GM12892 (cell line): ENCODE measurements around the gene WNT11.

Experiments used
- DNase-seq: peaks from one replicate; pipeline ENCODE4 v3.0.0; 2011; ENCODE audit not compliant: insufficient read length
- FAIRE-seq: peaks from 2 replicates; lab custom pipeline; 2011; peaks lifted over from hg19 to GRCh38; lab: Jason Lieb, UNC
- POLR2A ChIP-seq: IDR thresholded peaks from 2 replicates; pipeline ENCODE4 v1.6.1; 2011; ENCODE audit warnings: low read depth, low read length, control low read depth
- POLR2AphosphoS5 ChIP-seq: IDR thresholded peaks from 2 replicates; pipeline ENCODE4 v1.6.1; 2011; ENCODE audit warnings: low read depth, low read length, control low read depth
- TAF1 ChIP-seq: IDR thresholded peaks from 2 replicates; pipeline ENCODE4 v1.6.1; 2011; ENCODE audit warnings: low read depth, mild to moderate bottlenecking, control low read depth, low read length, borderline replicate concordance

The WNT11 gene

DNA sequence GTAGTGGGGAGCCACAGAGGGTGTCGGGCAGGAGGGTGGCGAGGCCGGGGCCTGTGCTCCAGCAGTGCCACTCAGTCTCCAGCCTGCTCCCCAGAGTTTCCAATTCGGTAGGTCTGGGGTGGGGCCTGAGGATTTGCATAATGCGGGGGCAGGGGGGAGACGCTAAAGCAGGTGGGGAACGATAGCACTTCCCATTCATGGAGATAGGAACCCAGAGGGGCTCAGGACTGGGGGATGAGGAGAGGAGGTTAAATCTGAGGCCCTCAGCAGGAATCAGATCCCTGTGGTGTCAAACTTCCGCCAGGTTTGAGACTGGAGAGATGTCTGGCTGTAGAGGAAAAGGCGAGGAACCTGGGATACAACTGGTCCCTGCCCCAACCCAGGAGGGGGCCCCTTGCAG is 29.8 kb downstream of the WNT11 start:
- TF ChIP-seq POLR2AphosphoS5 (no peak), TAF1 (no peak), POLR2A (no peak)
- DNase-seq (no peak), FAIRE-seq (no peak)

DNA sequence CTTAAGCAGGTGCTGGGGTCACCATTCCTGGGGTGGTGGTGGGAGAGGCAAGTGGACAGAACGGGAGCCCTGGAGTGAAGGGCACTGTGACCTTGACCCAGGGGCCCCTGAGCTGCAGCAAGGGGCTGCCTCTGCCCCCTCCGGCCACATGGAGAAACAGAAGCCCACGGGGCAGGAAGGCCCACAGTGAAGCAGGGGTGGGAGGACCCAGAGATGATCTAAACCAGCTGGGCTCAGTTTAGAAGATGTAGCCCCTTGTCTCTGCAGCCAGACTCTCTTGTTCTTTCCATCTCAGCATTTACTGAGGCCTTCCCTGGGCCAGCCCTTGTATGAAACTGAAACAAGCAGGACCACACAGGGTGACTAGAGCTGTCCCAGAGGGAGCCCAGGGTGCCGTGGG is 30.5 kb downstream of the WNT11 start:
- TF ChIP-seq TAF1 (no peak), POLR2A (no peak), POLR2AphosphoS5 (no peak)
- peak; percentile 58 for FAIRE-seq
- DNase-seq = no peak

DNA sequence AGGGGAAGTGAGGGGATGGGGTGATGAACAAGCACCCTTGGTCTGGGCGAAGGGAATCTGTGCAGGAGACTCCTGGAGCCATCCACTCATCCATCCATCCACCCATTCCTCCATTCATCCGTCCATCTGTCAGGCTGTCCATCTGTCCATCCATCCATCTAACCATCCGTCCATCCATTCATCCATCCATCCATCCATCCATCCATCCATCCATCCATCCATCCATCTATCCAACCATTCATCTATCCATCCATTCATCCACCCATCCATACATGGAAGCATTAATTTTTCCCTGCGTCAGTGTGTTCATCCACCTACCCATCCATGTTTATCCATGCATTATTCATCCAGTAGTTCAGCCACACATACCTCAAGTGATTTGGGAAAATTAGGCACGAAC is 32.0 kb downstream of the WNT11 start:
- TF ChIP-seq POLR2AphosphoS5 (no peak), POLR2A (no peak), TAF1 (no peak)
- DNase-seq (no peak), FAIRE-seq (no peak)

DNA sequence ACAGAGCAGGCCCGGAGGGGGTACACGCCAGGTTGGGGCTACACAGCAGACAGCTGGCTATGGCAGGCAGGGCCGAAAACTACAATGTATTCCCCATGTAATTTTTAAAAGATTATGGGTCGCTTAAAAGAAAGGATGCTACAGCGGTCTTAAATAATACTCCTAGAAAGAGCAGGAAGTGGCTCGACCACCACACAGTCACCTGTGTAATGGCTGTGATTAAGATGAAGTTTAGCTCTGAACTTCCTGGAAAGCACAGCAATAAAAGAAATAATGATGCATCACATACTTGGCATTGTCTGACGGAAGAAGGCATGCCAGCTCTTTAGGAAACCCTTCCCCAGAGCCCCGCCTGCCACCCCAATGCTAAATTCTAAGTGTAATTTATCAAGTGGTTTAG is 32.6 kb downstream of the WNT11 start:
- FAIRE-seq = no peak
- DNase-seq = no peak
- no peak for TF ChIP-seq POLR2AphosphoS5
- no peak for TF ChIP-seq TAF1
- no peak for TF ChIP-seq POLR2A

DNA sequence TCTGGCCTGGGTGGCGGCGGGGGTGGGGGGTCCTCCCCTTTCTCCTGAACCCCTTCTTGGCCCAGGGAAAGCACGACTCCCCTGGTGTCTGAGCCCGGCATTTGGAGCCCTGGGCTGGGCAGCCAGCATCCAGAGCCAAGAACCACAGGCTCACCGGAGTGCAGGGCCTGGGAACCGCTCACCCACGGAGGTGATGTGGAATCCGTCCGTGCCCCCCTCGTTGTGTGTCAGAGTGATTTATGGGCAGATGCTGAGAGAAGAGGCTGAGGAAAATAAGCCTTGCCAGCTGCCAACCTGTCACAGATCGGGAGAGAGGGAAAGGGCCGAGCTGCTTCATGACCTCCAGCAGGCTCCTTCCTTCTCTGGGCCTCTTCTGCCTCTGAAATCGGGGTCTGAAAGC is 33.7 kb downstream of the WNT11 start:
- TF ChIP-seq POLR2A (no peak), TAF1 (no peak), POLR2AphosphoS5 (no peak)
- no peak for DNase-seq
- FAIRE-seq = no peak

DNA sequence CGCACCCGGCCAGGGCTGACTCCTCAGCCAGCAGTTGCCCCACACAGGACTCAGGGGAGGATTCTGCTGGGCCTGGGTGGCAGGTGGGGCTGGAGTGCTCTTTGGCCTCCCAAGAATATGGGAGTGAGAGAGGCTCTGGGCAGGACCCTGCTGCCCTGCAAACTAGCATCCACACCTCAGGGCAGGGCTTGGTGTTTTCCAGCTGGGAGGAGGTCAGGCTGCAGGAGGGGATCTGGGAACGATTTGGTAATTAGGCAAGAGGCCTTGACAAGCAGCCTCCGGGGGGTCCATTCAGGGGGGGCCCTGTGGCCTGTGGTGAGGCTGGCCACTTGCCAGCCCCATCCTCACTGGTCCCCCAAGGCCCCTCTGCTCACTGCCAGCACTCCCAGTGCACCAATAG is 35.8 kb downstream of the WNT11 start:
- no peak for TF ChIP-seq POLR2A
- TF ChIP-seq TAF1 = no peak
- no peak for TF ChIP-seq POLR2AphosphoS5
- FAIRE-seq = no peak
- no peak for DNase-seq

DNA sequence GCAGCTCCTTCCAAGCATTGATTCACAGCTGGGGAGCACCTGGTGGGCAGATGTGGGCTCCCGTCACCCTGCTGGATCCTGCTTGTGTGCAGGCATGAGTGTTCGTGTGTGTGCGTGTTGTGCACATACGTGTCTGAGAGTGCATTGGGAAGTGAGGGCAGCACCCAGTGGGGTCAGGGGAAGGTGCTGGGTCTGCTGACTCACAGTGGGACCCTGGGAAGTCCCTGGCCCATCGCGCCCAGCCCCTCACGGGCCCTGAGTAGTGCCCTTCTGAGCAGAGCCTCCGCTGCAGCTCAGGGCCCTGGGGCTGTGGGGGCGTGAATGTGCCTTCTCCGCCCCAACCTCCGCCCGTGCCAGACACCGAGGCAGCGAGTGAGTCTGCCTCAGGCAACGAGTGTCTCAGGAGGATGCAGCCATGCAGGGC is 36.8 kb downstream of the WNT11 start:
- peak; percentile 55 for DNase-seq
- TF ChIP-seq POLR2A (no peak; the same call in 1 of the 2 replicates), POLR2AphosphoS5 (no peak; the same call in 1 of the 2 replicates), TAF1 (no peak)
- peak; percentile 94 for FAIRE-seq

DNA sequence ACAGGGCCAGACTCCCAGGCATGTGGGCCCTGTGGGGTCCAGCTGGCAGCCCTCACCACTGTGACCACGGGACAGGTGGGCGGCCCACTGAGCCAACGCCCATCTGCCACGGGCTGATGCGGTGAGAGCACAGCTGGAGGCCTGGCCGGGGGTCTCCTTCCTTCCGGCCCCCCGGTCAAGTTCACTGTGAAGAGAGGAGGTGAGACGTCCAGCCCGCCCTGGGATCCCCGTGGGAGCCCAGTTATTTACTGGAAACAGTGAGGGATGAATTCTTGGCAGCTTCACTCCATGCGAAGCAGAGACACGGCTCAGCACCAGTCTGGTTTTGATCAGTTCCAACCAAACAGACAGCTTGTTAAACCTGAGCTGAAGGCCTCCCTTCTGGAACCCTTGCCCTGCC is 38.7 kb downstream of the WNT11 start:
- FAIRE-seq = no peak
- TF ChIP-seq POLR2A (no peak), TAF1 (no peak), POLR2AphosphoS5 (no peak)
- DNase-seq = no peak

DNA sequence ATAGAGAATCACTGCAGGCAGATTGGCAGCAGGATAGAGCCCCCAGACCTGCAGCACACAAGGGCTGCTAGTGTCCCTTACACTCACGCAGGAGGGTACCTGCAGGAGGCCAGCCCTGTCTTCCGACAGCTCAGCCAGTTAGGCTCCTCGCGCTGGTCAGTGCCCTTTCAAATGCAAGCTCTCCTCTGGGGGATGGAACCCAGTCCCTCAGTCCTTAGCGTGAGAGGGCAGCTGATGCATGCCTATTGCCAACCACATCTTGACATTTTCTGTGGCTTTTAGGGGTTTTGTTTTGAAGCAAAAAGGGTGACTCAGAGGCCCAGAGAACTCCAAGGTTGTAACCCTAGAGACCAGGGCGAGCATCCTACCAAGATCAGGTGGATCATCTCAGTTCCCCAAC is 40.0 kb downstream of the WNT11 start:
- no peak for DNase-seq
- no peak for TF ChIP-seq TAF1

DNA sequence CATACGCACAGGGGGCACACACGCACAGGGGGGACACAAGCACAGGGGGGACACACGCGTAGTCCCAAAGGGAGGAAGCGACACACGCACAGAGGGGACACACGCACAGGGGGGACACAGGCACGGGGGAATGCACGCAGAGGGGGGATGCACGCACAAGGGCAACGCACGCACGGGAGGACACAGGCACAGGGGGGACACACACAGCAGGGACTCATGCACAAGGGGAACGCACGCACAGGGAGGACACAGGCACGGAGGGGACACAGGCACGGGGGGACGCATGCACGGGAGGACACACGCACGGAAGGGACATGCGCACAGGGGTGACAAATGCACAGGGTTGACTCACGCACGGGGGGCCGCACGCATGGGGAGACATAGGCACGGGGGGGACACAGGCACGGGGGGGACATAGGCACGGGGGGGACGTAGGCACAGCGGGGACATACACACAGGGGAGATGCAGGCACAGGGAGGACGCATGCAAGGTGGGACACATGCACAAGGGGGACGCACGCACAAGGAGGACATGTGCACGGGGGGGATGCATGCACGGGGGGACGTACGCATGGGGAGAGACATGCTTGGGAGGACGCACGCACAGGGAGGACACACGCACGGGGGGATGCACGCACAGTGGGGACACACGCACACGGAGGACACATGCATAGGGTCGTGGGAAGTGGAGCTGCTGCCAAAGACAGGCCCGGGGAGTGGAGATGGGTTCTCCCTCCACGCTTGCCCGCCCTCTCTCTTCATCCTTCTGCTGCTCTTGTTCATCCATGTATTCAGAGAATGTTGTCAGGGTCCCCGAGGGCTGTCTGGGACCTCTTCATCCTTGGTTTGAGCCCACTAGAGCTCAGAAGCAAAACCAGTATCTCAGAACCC is 41.2 kb downstream of the WNT11 start:
- no peak for DNase-seq
- FAIRE-seq = no peak
- TF ChIP-seq POLR2A = no peak
- no peak for TF ChIP-seq POLR2AphosphoS5
- TF ChIP-seq TAF1 = no peak

More for the DNA sequence above, 40.0 kb downstream of the WNT11 start:
- peak; percentile 90 for FAIRE-seq

DNA sequence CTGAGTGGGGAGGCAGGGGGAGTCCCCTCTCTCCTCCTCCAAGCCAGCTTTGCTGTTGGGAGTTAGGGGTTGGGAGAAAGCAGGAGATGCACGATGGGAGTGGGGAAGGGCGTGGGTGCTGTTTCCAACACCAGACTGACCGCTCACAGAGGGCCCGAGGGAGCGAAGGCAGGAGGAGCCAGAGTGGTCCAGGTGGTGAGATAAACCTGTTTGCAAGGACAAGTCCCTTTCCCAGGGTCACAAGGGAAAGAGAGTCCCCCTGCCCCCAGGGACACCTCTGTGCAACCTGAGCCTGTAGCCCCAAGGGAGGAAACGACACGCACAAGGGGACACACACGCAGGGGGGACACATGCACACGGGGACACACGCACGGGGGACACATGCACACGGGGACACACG is 42.2 kb downstream of the WNT11 start:
- FAIRE-seq = no peak
- no peak for DNase-seq
- no peak for TF ChIP-seq POLR2A

DNA sequence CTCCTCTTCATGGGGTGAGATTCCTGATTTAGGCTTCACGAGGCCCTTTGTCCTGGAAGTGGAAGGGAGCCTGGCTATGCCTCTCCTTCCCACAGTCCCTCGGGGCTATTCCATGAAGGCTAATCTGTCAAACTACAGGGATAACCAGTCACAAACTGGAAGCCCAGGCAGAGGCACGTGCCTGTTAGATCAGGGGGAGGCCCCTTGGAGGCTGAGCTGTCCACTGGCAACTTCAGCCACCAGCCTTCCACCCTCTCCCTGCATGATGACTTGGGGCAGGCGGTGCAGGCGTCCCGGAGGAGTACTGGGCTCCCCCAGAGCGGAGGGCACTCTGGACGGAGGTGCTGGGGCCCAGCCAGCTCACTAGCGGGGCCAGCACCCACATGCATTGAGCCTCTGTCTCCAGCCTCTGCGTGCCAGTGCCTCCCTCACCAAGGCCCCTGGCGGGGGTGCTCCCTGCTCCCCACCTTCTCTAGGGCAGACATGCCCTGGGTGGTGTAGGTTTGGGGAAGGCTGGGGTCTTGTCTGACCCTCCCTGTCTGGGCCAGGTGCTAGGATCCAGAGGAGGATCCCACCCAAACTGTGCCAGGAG is 42.9 kb downstream of the WNT11 start:
- FAIRE-seq (no peak), DNase-seq (no peak)
- no peak for TF ChIP-seq POLR2AphosphoS5
